Keratinocyte (primary cell): ENCODE data around the gene NUDT12.

Source experiments
- CTCF ChIP-seq, 3 experiments: IDR thresholded peaks in 1 of 3; conservative IDR thresholded peaks in 1 of 3; optimal IDR thresholded peaks in 1 of 3; 2 replicates in 2 of 3; 3 replicates in 1 of 3; pipeline versions ENCODE3 to v1.5.1; 2011; ENCODE audit warnings: low read length in 3 of 3, mild to moderate bottlenecking in 3 of 3, moderate library complexity in 2 of 3, control low read depth in 1 of 3, inconsistent platforms in 1 of 3; ENCODE audit not compliant: insufficient read depth in 2 of 3; ENCODE audit errors: extremely low read depth in 1 of 3
- EZH2 ChIP-seq: IDR thresholded peaks from one replicate; pipeline ENCODE4 v1.6.1; 2012; ENCODE audit warnings: inconsistent platforms, mild to moderate bottlenecking, low read length, moderate library complexity

- TF ChIP-seq EZH2 (no peak), CTCF (optimal IDR thresholded peaks at IDR 0.05 in 1 of 3, IDR thresholded peaks at IDR 0.05 in 1 of 3, conservative IDR thresholded peaks at IDR 0.05 in 1 of 3; ENCODE audit: extremely low read depth in 1 of 3, insufficient read depth in 2 of 3, low read length in 3 of 3) (no peak)
Observed at GRCh38 chr5:103505581-103506305, 56.8 kb downstream of the NUDT12 start.
